ENCODE measurements around the gene HOXB5. TPM values are rescaled to one million over a fixed set of nuclear protein-coding genes. Genes with fewer than 3 reads are reported as not detected.

Gene HOXB5
- total and polyA plus RNA-seq, 4 donors = 1.4 to 5.9 (median 3.6) TPM; not detected in 1

- intact Hi-C loops (cut with DNase I) = no loop called here
- Histone ChIP-seq H3K27me3 (ENCODE audit: control insufficient read depth in 1 of 2, insufficient read depth in 2 of 2, low read length in 1 of 2) (peaks cover 0 to 2% of the 10 kb centered on the region in 2 donors), H3K36me3 (ENCODE audit: control insufficient read depth in 1 of 2, insufficient read depth in 2 of 2, low read length in 1 of 2) (no peaks in the 10 kb centered on the region), H3K9me3 (ENCODE audit: control insufficient read depth, low read length) (no peaks in the 10 kb centered on the region), H3K27ac (ENCODE audit: low read depth in 1 of 2, low read length in 2 of 2) (no peak overlapping the region), H3K4me3 (ENCODE audit: low read length in 2 of 2) (no peak overlapping the region), H3K4me1 (ENCODE audit: control insufficient read depth in 1 of 2, insufficient read depth in 2 of 2, low read length in 2 of 2) (no peaks in the 10 kb centered on the region)
- WGBS, 2 donors = 58 to 69% methylated on average over 15 of the region's 15 CpGs
- no peak for ATAC-seq (ENCODE audit: low FRiP score)
- DNase-seq = peak in 1 of 2 donors; percentile 35
These were observed 36.7 kb upstream of the HOXB5 start for GRCh38 chr17:48630009-48630924.

GRCh38 chr17:48629411-48629759 lies 35.8 kb upstream of the HOXB5 start:
- Histone ChIP-seq H3K27ac (ENCODE audit: low read depth in 1 of 2, low read length in 2 of 2) (no peak overlapping the region), H3K27me3 (ENCODE audit: control insufficient read depth in 1 of 2, insufficient read depth in 2 of 2, low read length in 1 of 2) (no peaks in the 10 kb centered on the region), H3K4me3 (ENCODE audit: low read length in 2 of 2) (no peak overlapping the region), H3K4me1 (ENCODE audit: control insufficient read depth in 1 of 2, insufficient read depth in 2 of 2, low read length in 2 of 2) (no peaks in the 10 kb centered on the region), H3K9me3 (ENCODE audit: control insufficient read depth, low read length) (no peaks in the 10 kb centered on the region), H3K36me3 (ENCODE audit: control insufficient read depth in 1 of 2, insufficient read depth in 2 of 2, low read length in 1 of 2) (no peaks in the 10 kb centered on the region)
- ATAC-seq (ENCODE audit: low FRiP score) = no peak
- intact Hi-C loops (cut with DNase I) = no loop called here
- 51 to 67% methylated on average over 5 of the region's 5 CpGs for WGBS, 2 donors
- peak; percentile 9 to 37 for DNase-seq

GRCh38 chr17:48628649-48629410 lies 35.3 kb upstream of the HOXB5 start:
- ATAC-seq (ENCODE audit: low FRiP score) (no peak), DNase-seq (peak; percentile 26 to 42)
- intact Hi-C loops (cut with DNase I) = no loop called here
- Histone ChIP-seq H3K4me3 (ENCODE audit: low read length in 2 of 2) (no peak overlapping the region), H3K4me1 (ENCODE audit: control insufficient read depth in 1 of 2, insufficient read depth in 2 of 2, low read length in 2 of 2) (no peaks in the 10 kb centered on the region), H3K36me3 (ENCODE audit: control insufficient read depth in 1 of 2, insufficient read depth in 2 of 2, low read length in 1 of 2) (no peaks in the 10 kb centered on the region), H3K9me3 (ENCODE audit: control insufficient read depth, low read length) (no peaks in the 10 kb centered on the region), H3K27me3 (ENCODE audit: control insufficient read depth in 1 of 2, insufficient read depth in 2 of 2, low read length in 1 of 2) (no peaks in the 10 kb centered on the region), H3K27ac (ENCODE audit: low read depth in 1 of 2, low read length in 2 of 2) (no peak overlapping the region)
- WGBS, 2 donors = 57 to 64% methylated on average over 5 of the region's 5 CpGs

GRCh38 chr17:48627623-48628521 lies 34.3 kb upstream of the HOXB5 start:
- DNase-seq (peak; percentile 10 to 46), ATAC-seq (ENCODE audit: low FRiP score) (no peak)
- 25 to 28% methylated on average over 27 of the region's 27 CpGs for WGBS, 2 donors
- Histone ChIP-seq H3K4me1 (ENCODE audit: control insufficient read depth in 1 of 2, insufficient read depth in 2 of 2, low read length in 2 of 2) (no peaks in the 10 kb centered on the region), H3K27ac (ENCODE audit: low read depth in 1 of 2, low read length in 2 of 2) (no peak overlapping the region), H3K36me3 (ENCODE audit: control insufficient read depth in 1 of 2, insufficient read depth in 2 of 2, low read length in 1 of 2) (no peaks in the 10 kb centered on the region), H3K4me3 (ENCODE audit: low read length in 2 of 2) (no peak overlapping the region), H3K27me3 (ENCODE audit: control insufficient read depth in 1 of 2, insufficient read depth in 2 of 2, low read length in 1 of 2) (no peaks in the 10 kb centered on the region), H3K9me3 (ENCODE audit: control insufficient read depth, low read length) (no peaks in the 10 kb centered on the region)
- intact Hi-C loops (cut with DNase I) = no loop called here

- Histone ChIP-seq H3K9me3 (ENCODE audit: control insufficient read depth, low read length) (no peaks in the 10 kb centered on the region), H3K27ac (ENCODE audit: low read depth in 1 of 2, low read length in 2 of 2) (no peak overlapping the region), H3K4me1 (ENCODE audit: control insufficient read depth in 1 of 2, insufficient read depth in 2 of 2, low read length in 2 of 2) (no peaks in the 10 kb centered on the region), H3K27me3 (ENCODE audit: control insufficient read depth in 1 of 2, insufficient read depth in 2 of 2, low read length in 1 of 2) (no peaks in the 10 kb centered on the region), H3K4me3 (ENCODE audit: low read length in 2 of 2) (no peak overlapping the region), H3K36me3 (ENCODE audit: control insufficient read depth in 1 of 2, insufficient read depth in 2 of 2, low read length in 1 of 2) (no peaks in the 10 kb centered on the region)
- DNase-seq = peak in 1 of 2 donors; percentile 4
- 33 to 44% methylated on average over 5 of the region's 5 CpGs for WGBS, 2 donors
- ATAC-seq (ENCODE audit: low FRiP score) = no peak
- intact Hi-C loops (cut with DNase I) = no loop called here
These were observed 33.6 kb upstream of the HOXB5 start for GRCh38 chr17:48627118-48627597.

- Histone ChIP-seq H3K27me3 (ENCODE audit: control insufficient read depth in 1 of 2, insufficient read depth in 2 of 2, low read length in 1 of 2) (no peaks in the 10 kb centered on the region), H3K27ac (ENCODE audit: low read depth in 1 of 2, low read length in 2 of 2) (no peak within 1 kb of the TSS), H3K36me3 (ENCODE audit: control insufficient read depth in 1 of 2, insufficient read depth in 2 of 2, low read length in 1 of 2) (no peaks in the 10 kb centered on the region), H3K9me3 (ENCODE audit: control insufficient read depth, low read length) (no peaks in the 10 kb centered on the region), H3K4me1 (ENCODE audit: control insufficient read depth in 1 of 2, insufficient read depth in 2 of 2, low read length in 2 of 2) (no peaks in the 10 kb centered on the region), H3K4me3 (ENCODE audit: low read length in 2 of 2) (peak within 1 kb of the TSS; percentile 11 to 29)
- DNase-seq (peak; percentile 50 to 82), ATAC-seq (ENCODE audit: low FRiP score) (no peak)
- WGBS, 2 donors = 2% methylated on average over 38 to 50 of the region's 50 CpGs
- intact Hi-C loops (cut with DNase I) = no loop called here
These were observed 32.9 kb upstream of the HOXB5 start, which contains the start of gene HOXB9 for GRCh38 chr17:48626245-48627117. TSS of gene HOXB9 (minus strand) at chr17:48626358. CDS start at chr17:48626269, 89 bp downstream.

GRCh38 chr17:48625495-48626244 lies 32.1 kb upstream of the HOXB5 start:
- peak in 1 of 2 donors; percentile 80 for DNase-seq
- Histone ChIP-seq H3K9me3 (ENCODE audit: control insufficient read depth, low read length) (no peaks in the 10 kb centered on the region), H3K4me3 (ENCODE audit: low read length in 2 of 2) (peak overlapping the region; percentile 11 to 29), H3K36me3 (ENCODE audit: control insufficient read depth in 1 of 2, insufficient read depth in 2 of 2, low read length in 1 of 2) (no peaks in the 10 kb centered on the region), H3K4me1 (ENCODE audit: control insufficient read depth in 1 of 2, insufficient read depth in 2 of 2, low read length in 2 of 2) (no peaks in the 10 kb centered on the region), H3K27ac (ENCODE audit: low read depth in 1 of 2, low read length in 2 of 2) (no peak overlapping the region), H3K27me3 (ENCODE audit: control insufficient read depth in 1 of 2, insufficient read depth in 2 of 2, low read length in 1 of 2) (no peaks in the 10 kb centered on the region)
- peak; percentile 15 for ATAC-seq (ENCODE audit: low FRiP score)
- intact Hi-C loops (cut with DNase I) = no loop called here
- WGBS, 2 donors = 1% methylated on average over 58 to 69 of the region's 69 CpGs

Measured in aorta (tissue), 5 donors.